H1 (cell line): ENCODE measurements around the gene PTPRD. TPM values are rescaled to one million over a fixed set of nuclear protein-coding genes. Genes with fewer than 3 reads are reported as not detected.

ENCODE experiments used
- CTCF ChIA-PET: fragments of 300-600 bp; sonication (Branson Sonifier 250); formaldehyde crosslinking; loops from one replicate; lab custom pipeline; 2021; ENCODE audit not compliant: partially characterized antibody; lab: Charles Lee
- POLR2A ChIA-PET: fragments of 300-600 bp; sonication (Branson Sonifier 250); formaldehyde crosslinking; loops from one replicate; lab custom pipeline; 2021; ENCODE audit warnings: inconsistent platforms; ENCODE audit not compliant: partially characterized antibody; lab: Charles Lee
- DNase-seq, 2 experiments: peaks; one replicate each; pipeline versions ENCODE4 v3.0.0 to v3.0.0-alpha.2; 2010 to 2022; ENCODE audit warnings: low spot score in 2 of 2, low read depth in 1 of 2, mixed read lengths in 1 of 2
- FAIRE-seq: peaks from 2 replicates; lab custom pipeline; 2011; peaks lifted over from hg19 to GRCh38; lab: Jason Lieb, UNC
- H2AFZ ChIP-seq: 2 replicates; pipeline ENCODE4 v1.8.1; 2012; ENCODE audit warnings: low read length, inconsistent platforms
- H2AK5ac ChIP-seq: 2 replicates; pipeline ENCODE4 v1.6.1; 2013; ENCODE audit warnings: low read depth, low read length
- H2BK120ac ChIP-seq: replicated peaks from 2 replicates; pipeline ENCODE3; 2013; ENCODE audit warnings: low read depth, low read length, inconsistent platforms
- H2BK12ac ChIP-seq: 2 replicates; pipeline ENCODE4 v1.6.1; 2013; ENCODE audit warnings: low read depth, low read length
- H2BK15ac ChIP-seq: 2 replicates; pipeline ENCODE4 v1.6.1; 2013; ENCODE audit warnings: low read length
- H2BK20ac ChIP-seq: 2 replicates; pipeline ENCODE4 v1.6.1; 2013; ENCODE audit warnings: low read length
- H2BK5ac ChIP-seq: 2 replicates; pipeline ENCODE4 v1.6.1; 2013; ENCODE audit warnings: low read depth, low read length
- H3K14ac ChIP-seq: 2 replicates; pipeline ENCODE4 v1.6.1; 2013; ENCODE audit warnings: inconsistent platforms; ENCODE audit not compliant: insufficient read length
- H3K18ac ChIP-seq: 2 replicates; pipeline ENCODE4 v1.6.1; 2013; ENCODE audit warnings: low read length; ENCODE audit errors: extremely low read depth
- H3K23ac ChIP-seq: 2 replicates; pipeline ENCODE4 v1.6.1; 2013; ENCODE audit warnings: inconsistent platforms; ENCODE audit not compliant: insufficient read length
- H3K23me2 ChIP-seq: 2 replicates; pipeline ENCODE4 v1.6.1; 2013; ENCODE audit warnings: low read depth, low read length
- H3K27ac ChIP-seq: 2 replicates; pipeline ENCODE4 v1.6.1; 2011; ENCODE audit warnings: low read depth, low read length, inconsistent platforms
- H3K27me3 ChIP-seq, 4 experiments: replicated peaks in 1 of 4; 1 replicate in 1 of 4; 2 replicates in 3 of 4; pipeline versions ENCODE4 v1.6.1 to v1.8.1; 2011 to 2013; ENCODE audit warnings: low read length in 3 of 4, mild to moderate bottlenecking in 3 of 4, inconsistent platforms in 2 of 4, mixed read lengths in 2 of 4, moderate library complexity in 1 of 4; ENCODE audit not compliant: control insufficient read depth in 3 of 4, insufficient read depth in 3 of 4; ENCODE audit errors: extremely low read depth in 1 of 4
- H3K36me3 ChIP-seq, 4 experiments: 2 replicates each; pipeline versions ENCODE4 v1.6.1 to v1.8.1; 2011 to 2013; ENCODE audit warnings: mild to moderate bottlenecking in 4 of 4, low read length in 3 of 4, moderate library complexity in 2 of 4, control low read depth in 1 of 4, inconsistent platforms in 1 of 4; ENCODE audit not compliant: insufficient read depth in 4 of 4, control insufficient read depth in 2 of 4
- H3K4ac ChIP-seq: replicated peaks from 2 replicates; pipeline ENCODE3; 2013; ENCODE audit warnings: low read length, low read depth, mixed read lengths, inconsistent platforms; ENCODE audit not compliant: insufficient read length
- H3K4me1 ChIP-seq, 4 experiments: replicated peaks in 1 of 4; 1 replicate in 1 of 4; 2 replicates in 3 of 4; pipeline versions ENCODE4 v1.6.1 to v1.8.1; 2011 to 2013; ENCODE audit warnings: low read length in 3 of 4, inconsistent platforms in 2 of 4, mixed read lengths in 1 of 4; ENCODE audit not compliant: insufficient read depth in 4 of 4, control insufficient read depth in 3 of 4
- H3K4me2 ChIP-seq, 2 experiments: 2 replicates each; pipeline versions ENCODE4 v1.6.1 to v1.8.1; 2011 to 2013; ENCODE audit warnings: low read depth in 2 of 2, low read length in 2 of 2, control low read depth in 1 of 2, inconsistent platforms in 1 of 2, mild to moderate bottlenecking in 1 of 2; ENCODE audit not compliant: insufficient read depth in 1 of 2
- H3K4me3 ChIP-seq, 4 experiments: fragments of 200-600, 300-600 bp in 1 of 4; sonication (generic), shearing (Covaris generic), sonication (Bioruptor Twin) in 1 of 4; 2 replicates each; pipeline versions ENCODE4 v1.5.1 to v1.8.1; 2011 to 2016; ENCODE audit warnings: low read length in 4 of 4, low read depth in 3 of 4, control low read depth in 2 of 4, inconsistent platforms in 2 of 4, mild to moderate bottlenecking in 2 of 4, mixed read lengths in 1 of 4, moderate library complexity in 1 of 4; ENCODE audit not compliant: insufficient read depth in 2 of 4; ENCODE audit errors: extremely low read depth in 1 of 4
- H3K56ac ChIP-seq: replicated peaks from 2 replicates; pipeline ENCODE3; 2013; ENCODE audit warnings: low read depth, mild to moderate bottlenecking, mixed read lengths, low read length, inconsistent platforms; ENCODE audit not compliant: insufficient read length
- H3K79me1 ChIP-seq: 2 replicates; pipeline ENCODE4 v1.6.1; 2013; ENCODE audit warnings: low read depth, low read length, control low read depth
- H3K79me2 ChIP-seq, 2 experiments: 2 replicates each; pipeline versions ENCODE4 v1.6.1 to v1.8.1; 2012 to 2013; ENCODE audit warnings: low read length in 2 of 2, mild to moderate bottlenecking in 2 of 2, inconsistent platforms in 1 of 2; ENCODE audit not compliant: insufficient read depth in 2 of 2, control insufficient read depth in 1 of 2
- H3K9ac ChIP-seq, 4 experiments: replicated peaks in 1 of 4; 1 replicate in 1 of 4; 2 replicates in 3 of 4; pipeline versions ENCODE4 v1.6.1 to v1.8.1; 2011 to 2013; ENCODE audit warnings: low read depth in 3 of 4, low read length in 3 of 4, control low read depth in 2 of 4, mild to moderate bottlenecking in 2 of 4, moderate library complexity in 2 of 4, inconsistent platforms in 1 of 4; ENCODE audit errors: extremely low read depth in 1 of 4
- H3K9me3 ChIP-seq, 2 experiments: 2 replicates each; pipeline versions ENCODE4 v1.6.1 to v1.8.1; 2012 to 2013; ENCODE audit warnings: mild to moderate bottlenecking in 2 of 2, moderate library complexity in 2 of 2, control low read depth in 1 of 2, inconsistent platforms in 1 of 2, low read depth in 1 of 2, low read length in 1 of 2, mixed read lengths in 1 of 2; ENCODE audit not compliant: insufficient read depth in 2 of 2
- H4K20me1 ChIP-seq, 2 experiments: replicated peaks in 1 of 2; 2 replicates each; pipeline versions ENCODE3 to v1.8.1; 2011 to 2013; ENCODE audit warnings: inconsistent platforms in 2 of 2, low read length in 2 of 2, mild to moderate bottlenecking in 1 of 2; ENCODE audit not compliant: insufficient read depth in 2 of 2, control insufficient read depth in 1 of 2
- H4K5ac ChIP-seq: 2 replicates; pipeline ENCODE4 v1.6.1; 2013; ENCODE audit warnings: low read length, low read depth, mixed read lengths, inconsistent platforms; ENCODE audit not compliant: insufficient read length
- H4K8ac ChIP-seq: 2 replicates; pipeline ENCODE4 v1.8.0; 2013; ENCODE audit warnings: mild to moderate bottlenecking, moderate library complexity, low read length, inconsistent platforms; ENCODE audit not compliant: insufficient read depth; ENCODE audit errors: extremely low read depth
- H4K91ac ChIP-seq: replicated peaks from 2 replicates; pipeline ENCODE3; 2013; ENCODE audit warnings: low read length, mixed read lengths, inconsistent platforms; ENCODE audit not compliant: insufficient read length
- ATF2 ChIP-seq: IDR thresholded peaks from 2 replicates; pipeline ENCODE4 v1.6.1; 2012; ENCODE audit warnings: low read length, inconsistent platforms
- RAD21 ChIP-seq, 2 experiments: IDR thresholded peaks in 1 of 2; conservative IDR thresholded peaks in 1 of 2; 2 replicates each; pipeline ENCODE4 v1.6.1; 2011; ENCODE audit warnings: low read depth in 2 of 2, low read length in 2 of 2, improper control_type of control experiment in 1 of 2, inconsistent platforms in 1 of 2, mild to moderate bottlenecking in 1 of 2, moderate library complexity in 1 of 2
- WGBS, 2 experiments: shearing (Covaris generic) in 1 of 2; methylation state at CpG; one replicate each; pipeline versions ENCODE4 v1.1.6 to v1.1.7; 2013 to 2015; ENCODE audit warnings: low lambda C conversion rate in 2 of 2, mixed read lengths in 2 of 2, inconsistent platforms in 1 of 2, low coverage in 1 of 2, missing lambda C conversion rate in 1 of 2; ENCODE audit not compliant: insufficient replicate concordance in 2 of 2, insufficient coverage in 1 of 2, insufficient read length in 1 of 2; ENCODE audit errors: extremely low coverage in 1 of 2, missing lambda C conversion rate in 1 of 2; 5-methylcytosine and 5-hydroxymethylcytosine counted together
- polyA plus RNA-seq, 7 experiments: library from polyadenylated mRNA; depleted of rRNA in 3 of 7; stranded (reverse) in 5 of 7; unstranded in 2 of 7; fragments of >200 nt in 5 of 7; fragments of 200-250 nt in 2 of 7; gene quantifications; 1 replicate in 5 of 7; 2 replicates in 1 of 7; 4 replicates in 1 of 7; pipeline versions ENCODE4 v1.2.1 to v1.2.3, GENCODE V29; 2011 to 2013; ENCODE audit warnings: missing spikeins in 2 of 7, mixed read lengths in 2 of 7
- total RNA-seq: library from RNA; stranded (reverse); fragmentation: NEBNext Ultra II Directional; extraction: Animal tissue kit (Norgen Biotek cat#: 25700); gene quantifications from 2 replicates; pipeline ENCODE4 v1.2.1, GENCODE V29; 2021
- TF ChIP-seq, protein P1 (sequence below), 3 experiments: IDR thresholded peaks; 1 replicate in 2 of 3; 2 replicates in 1 of 3; pipeline versions ENCODE4 v1.5.1 to v1.6.1; 2011; ENCODE audit warnings: low read length in 3 of 3, mild to moderate bottlenecking in 3 of 3, inconsistent platforms in 2 of 3, low read depth in 1 of 3, moderate library complexity in 1 of 3; ENCODE audit not compliant: insufficient read depth in 1 of 3; ENCODE audit errors: control extremely low read depth in 1 of 3

PTPRD gene
- total and polyA plus RNA-seq, 2 of the 8 experiments (the other 6 are each of a cell fraction or from before 2014, with no cell fraction given) = 17.2 to 77.0 TPM

- no peak overlapping the region for H2BK5ac ChIP-seq
- no peak overlapping the region for H2AK5ac ChIP-seq
- no peak for TF ChIP-seq ATF2
- TF ChIP-seq, protein P1, sequence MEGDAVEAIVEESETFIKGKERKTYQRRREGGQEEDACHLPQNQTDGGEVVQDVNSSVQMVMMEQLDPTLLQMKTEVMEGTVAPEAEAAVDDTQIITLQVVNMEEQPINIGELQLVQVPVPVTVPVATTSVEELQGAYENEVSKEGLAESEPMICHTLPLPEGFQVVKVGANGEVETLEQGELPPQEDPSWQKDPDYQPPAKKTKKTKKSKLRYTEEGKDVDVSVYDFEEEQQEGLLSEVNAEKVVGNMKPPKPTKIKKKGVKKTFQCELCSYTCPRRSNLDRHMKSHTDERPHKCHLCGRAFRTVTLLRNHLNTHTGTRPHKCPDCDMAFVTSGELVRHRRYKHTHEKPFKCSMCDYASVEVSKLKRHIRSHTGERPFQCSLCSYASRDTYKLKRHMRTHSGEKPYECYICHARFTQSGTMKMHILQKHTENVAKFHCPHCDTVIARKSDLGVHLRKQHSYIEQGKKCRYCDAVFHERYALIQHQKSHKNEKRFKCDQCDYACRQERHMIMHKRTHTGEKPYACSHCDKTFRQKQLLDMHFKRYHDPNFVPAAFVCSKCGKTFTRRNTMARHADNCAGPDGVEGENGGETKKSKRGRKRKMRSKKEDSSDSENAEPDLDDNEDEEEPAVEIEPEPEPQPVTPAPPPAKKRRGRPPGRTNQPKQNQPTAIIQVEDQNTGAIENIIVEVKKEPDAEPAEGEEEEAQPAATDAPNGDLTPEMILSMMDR (IDR thresholded peaks at IDR 0.05; ENCODE audit: control extremely low read depth in 1 of 3, insufficient read depth in 1 of 3, low read depth in 1 of 3, low read length in 3 of 3) = peak in 1 of 3 experiments; percentile 43; a peak in 1 of 4 replicates
- TF ChIP-seq RAD21 (IDR thresholded peaks at IDR 0.05 in 1 of 2, conservative IDR thresholded peaks at IDR 0.05 in 1 of 2; ENCODE audit: low read depth in 2 of 2, low read length in 2 of 2) = peak; percentile 17 to 18; a peak in 2 of 4 replicates
- H3K56ac ChIP-seq = no peak overlapping the region
- ChIA-PET CTCF (interaction anchor here (0.6 to 1.6 kb wide), 8 partner anchors 13 to 697 kb away, joined by 3 to 8 read pairs (median 3); no protein-coding TSS in a partner anchor), POLR2A (interaction anchor here (0.6 kb wide), 1 partner anchor 20 kb away, joined by 4 read pairs; no protein-coding TSS in a partner anchor)
- H4K8ac ChIP-seq = no peak overlapping the region
- H3K4me2 ChIP-seq = no peak overlapping the region
- H3K23me2 ChIP-seq = no peaks in the 10 kb centered on the region
- no peak overlapping the region for H3K4ac ChIP-seq
- no peaks in the 10 kb centered on the region for H3K79me1 ChIP-seq
- no peak overlapping the region for H3K4me3 ChIP-seq
- no peak overlapping the region for H2BK20ac ChIP-seq
- H3K9ac ChIP-seq = no peak overlapping the region
- H2AFZ ChIP-seq = no peak overlapping the region
- H4K20me1 ChIP-seq = no peaks in the 10 kb centered on the region
- H3K23ac ChIP-seq = no peak overlapping the region
- no peak overlapping the region for H4K5ac ChIP-seq
- no peak overlapping the region for H2BK15ac ChIP-seq
- whole genome bisulfite sequencing, 2 experiments = 94% methylated on average over 6 of the region's 6 CpGs; no CpG with 5 or more reads in 1 of the 2 experiments
- no peak overlapping the region for H3K27ac ChIP-seq
- no peaks in the 10 kb centered on the region for H3K27me3 ChIP-seq
- DNase-seq (no peak), FAIRE-seq (no peak)
- no peak overlapping the region for H2BK120ac ChIP-seq
- no peaks in the 10 kb centered on the region for H3K9me3 ChIP-seq
- H4K91ac ChIP-seq = no peak overlapping the region
- no peaks in the 10 kb centered on the region for H3K4me1 ChIP-seq
- H3K14ac ChIP-seq = no peak overlapping the region
- no peaks in the 10 kb centered on the region for H3K79me2 ChIP-seq
- no peaks in the 10 kb centered on the region for H3K36me3 ChIP-seq
- no peak overlapping the region for H3K18ac ChIP-seq
- no peak overlapping the region for H2BK12ac ChIP-seq
These were observed 1634.5 kb downstream of the PTPRD start for GRCh38 chr9:8978334-8978733.
